Caco-2 (cell line): Measurements from ENCODE around the gene HEPACAM. TPM values are rescaled to one million over a fixed set of nuclear protein-coding genes. Genes with fewer than 3 reads are reported as not detected.

Experiments
- BruUV-seq: library from RNA; stranded (reverse); fragments of 400-500 nt; replicated peaks from 2 replicates; lab custom pipeline; 2021; lab: Mats Ljungman, UMichigan
- CTCF ChIA-PET: fragments of 300-600 bp; sonication (Branson Sonifier 250); formaldehyde crosslinking; loops from one replicate; lab custom pipeline; 2022; ENCODE audit warnings: antibody characterized with exemption; lab: Charles Lee
- POLR2A ChIA-PET: fragments of 300-600 bp; sonication (Branson Sonifier 250); formaldehyde crosslinking; loops from one replicate; lab custom pipeline; 2022; ENCODE audit warnings: antibody characterized with exemption; lab: Charles Lee
- DNase-seq, 2 experiments: peaks; one replicate each; pipeline versions ENCODE4 v3.0.0 to v3.0.0-alpha.2; 2020 to 2022
- H3K27me3 ChIP-seq: replicated peaks from 2 replicates; pipeline ENCODE4 v1.6.0; 2011; ENCODE audit warnings: low read length; ENCODE audit not compliant: control insufficient read depth, insufficient read depth
- H3K36me3 ChIP-seq: 2 replicates; pipeline ENCODE4 v1.5.1; 2011; ENCODE audit warnings: low read length; ENCODE audit not compliant: control insufficient read depth, insufficient read depth
- H3K4me1 ChIP-seq: fragments of 250-450 bp; sonication (Bioruptor Pico); 2 replicates; pipeline ENCODE4 v1.5.1; 2020; ENCODE audit warnings: mild to moderate bottlenecking
- H3K4me3 ChIP-seq: 2 replicates; pipeline ENCODE4 v1.5.1; 2011; ENCODE audit warnings: low read depth, mild to moderate bottlenecking, control low read depth, low read length
- H3K9me3 ChIP-seq: fragments of 250-450 bp; sonication (Bioruptor Pico); 2 replicates; pipeline ENCODE4 v1.5.1; 2020; ENCODE audit warnings: mild to moderate bottlenecking, moderate library complexity
- H3K27ac Mint-ChIP-seq: one replicate; pipeline ENCODE4 v1.8.0; 2022; ENCODE audit warnings: mixed read lengths; ENCODE audit not compliant: unreplicated experiment
- H3K27me3 Mint-ChIP-seq: one replicate; pipeline ENCODE4 v1.8.0; 2022; ENCODE audit warnings: mixed read lengths; ENCODE audit not compliant: insufficient read depth, unreplicated experiment
- H3K36me3 Mint-ChIP-seq: one replicate; pipeline ENCODE4 v1.8.0; 2022; ENCODE audit warnings: mild to moderate bottlenecking, mixed read lengths; ENCODE audit not compliant: insufficient read depth, unreplicated experiment
- H3K4me1 Mint-ChIP-seq: one replicate; pipeline ENCODE4 v1.8.0; 2022; ENCODE audit warnings: low read depth, mixed read lengths; ENCODE audit not compliant: unreplicated experiment
- H3K4me3 Mint-ChIP-seq: one replicate; pipeline ENCODE4 v1.8.0; 2022; ENCODE audit warnings: mild to moderate bottlenecking, moderate library complexity, mixed read lengths; ENCODE audit not compliant: unreplicated experiment
- H3K9me3 Mint-ChIP-seq: one replicate; pipeline ENCODE4 v1.8.0; 2022; ENCODE audit warnings: mixed read lengths; ENCODE audit not compliant: unreplicated experiment
- intact Hi-C: fragments of 100-400 bp; cut with micrococcal nuclease; formaldehyde crosslinking; loops from one replicate; pipeline ENCODE4 v1.10.0; 2022; ENCODE audit not compliant: unreplicated experiment
- total RNA-seq: library from RNA; stranded (reverse); gene quantifications from 2 replicates; pipeline ENCODE4 v1.2.3, GENCODE V29; 2022
- TF ChIP-seq, protein P1 (sequence below), 2 experiments: fragments of 200-600 bp in 1 of 2; IDR thresholded peaks; 1 replicate in 1 of 2; 2 replicates in 1 of 2; pipeline versions ENCODE4 v1.5.1 to v1.8.0; 2011 to 2022; ENCODE audit warnings: antibody characterized with exemption in 1 of 2, control low read depth in 1 of 2, inconsistent platforms in 1 of 2, low read depth in 1 of 2, low read length in 1 of 2, mild to moderate bottlenecking in 1 of 2, moderate library complexity in 1 of 2; ENCODE audit not compliant: insufficient read depth in 1 of 2, severe bottlenecking in 1 of 2, unreplicated experiment in 1 of 2

HEPACAM gene
- total RNA-seq, 1 experiment from 2014 or later = 0.11 TPM

DNA sequence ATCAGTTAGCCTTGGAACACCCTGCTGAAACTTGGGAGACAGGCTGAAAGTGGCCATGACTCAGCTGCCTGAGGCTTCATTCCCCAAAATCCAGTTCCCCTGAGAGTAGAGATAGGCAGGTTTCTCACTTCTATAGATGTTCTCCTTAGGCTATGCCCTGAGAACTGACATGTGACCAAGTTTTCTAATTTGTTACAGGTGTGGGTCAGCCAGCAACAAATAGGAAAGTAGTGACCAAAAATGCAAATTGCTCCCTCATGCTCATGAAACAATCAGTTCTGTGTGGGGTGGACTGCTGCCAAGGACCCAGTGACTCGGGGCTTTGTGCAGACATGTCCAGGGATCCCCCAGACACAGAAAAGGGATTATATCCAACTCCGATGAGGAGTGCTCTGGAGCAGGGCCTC is 10.9 kb upstream of the HEPACAM start:
- peaks cover 9% of the 10 kb centered on the region for H3K27me3 Mint-ChIP-seq
- CTCF ChIA-PET = no interaction called here
- DNase-seq = no peak
- H3K9me3 Mint-ChIP-seq = peaks cover 13% of the 10 kb centered on the region
- POLR2A ChIA-PET = no interaction called here
- TF ChIP-seq, protein P1, sequence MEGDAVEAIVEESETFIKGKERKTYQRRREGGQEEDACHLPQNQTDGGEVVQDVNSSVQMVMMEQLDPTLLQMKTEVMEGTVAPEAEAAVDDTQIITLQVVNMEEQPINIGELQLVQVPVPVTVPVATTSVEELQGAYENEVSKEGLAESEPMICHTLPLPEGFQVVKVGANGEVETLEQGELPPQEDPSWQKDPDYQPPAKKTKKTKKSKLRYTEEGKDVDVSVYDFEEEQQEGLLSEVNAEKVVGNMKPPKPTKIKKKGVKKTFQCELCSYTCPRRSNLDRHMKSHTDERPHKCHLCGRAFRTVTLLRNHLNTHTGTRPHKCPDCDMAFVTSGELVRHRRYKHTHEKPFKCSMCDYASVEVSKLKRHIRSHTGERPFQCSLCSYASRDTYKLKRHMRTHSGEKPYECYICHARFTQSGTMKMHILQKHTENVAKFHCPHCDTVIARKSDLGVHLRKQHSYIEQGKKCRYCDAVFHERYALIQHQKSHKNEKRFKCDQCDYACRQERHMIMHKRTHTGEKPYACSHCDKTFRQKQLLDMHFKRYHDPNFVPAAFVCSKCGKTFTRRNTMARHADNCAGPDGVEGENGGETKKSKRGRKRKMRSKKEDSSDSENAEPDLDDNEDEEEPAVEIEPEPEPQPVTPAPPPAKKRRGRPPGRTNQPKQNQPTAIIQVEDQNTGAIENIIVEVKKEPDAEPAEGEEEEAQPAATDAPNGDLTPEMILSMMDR (IDR thresholded peaks at IDR 0.05; ENCODE audit: insufficient read depth in 1 of 2, low read depth in 1 of 2, low read length in 1 of 2, severe bottlenecking in 1 of 2, unreplicated experiment in 1 of 2) = no peak
- no peaks in the 10 kb centered on the region for H3K4me1 ChIP-seq
- no peaks in the 10 kb centered on the region for H3K9me3 ChIP-seq
- intact Hi-C loops = no loop called here
- no peaks in the 10 kb centered on the region for H3K36me3 ChIP-seq
- H3K27me3 ChIP-seq = no peaks in the 10 kb centered on the region
- no peak overlapping the region for H3K4me3 ChIP-seq
- no peak overlapping the region for H3K4me3 Mint-ChIP-seq
- no TSS peak for BruUV-seq
- no peak overlapping the region for H3K27ac Mint-ChIP-seq
- H3K36me3 Mint-ChIP-seq = no peaks in the 10 kb centered on the region
- H3K4me1 Mint-ChIP-seq = no peaks in the 10 kb centered on the region

DNA sequence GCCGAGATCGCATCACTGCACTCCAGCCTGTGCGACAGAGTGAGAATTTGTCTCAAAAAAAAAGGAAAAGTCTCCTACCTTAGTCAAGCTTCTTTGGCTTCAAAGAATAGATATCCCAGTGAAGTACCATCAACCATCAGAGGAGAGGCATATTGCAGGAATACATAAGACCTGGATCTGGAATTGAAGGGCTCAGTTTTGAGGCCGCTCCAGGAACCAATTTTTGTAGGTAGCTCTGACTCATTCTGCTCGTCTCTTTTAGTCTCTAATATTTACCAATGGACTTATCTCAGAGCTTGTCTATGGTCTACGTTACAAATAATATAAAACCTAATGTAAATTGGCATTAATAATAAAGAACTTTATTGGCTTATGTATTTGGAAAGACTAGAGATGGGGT is 10.0 kb upstream of the HEPACAM start:
- H3K27ac Mint-ChIP-seq = no peak overlapping the region
- no peak overlapping the region for H3K4me3 Mint-ChIP-seq
- H3K4me3 ChIP-seq = no peak overlapping the region
- H3K4me1 ChIP-seq = no peaks in the 10 kb centered on the region
- POLR2A ChIA-PET = no interaction called here
- no TSS peak for BruUV-seq
- TF ChIP-seq, protein P1 (IDR thresholded peaks at IDR 0.05; ENCODE audit: insufficient read depth in 1 of 2, low read depth in 1 of 2, low read length in 1 of 2, severe bottlenecking in 1 of 2, unreplicated experiment in 1 of 2) = no peak
- peaks cover 13% of the 10 kb centered on the region for H3K9me3 Mint-ChIP-seq
- H3K4me1 Mint-ChIP-seq = no peaks in the 10 kb centered on the region
- intact Hi-C loops = no loop called here
- H3K27me3 Mint-ChIP-seq = peaks cover 9% of the 10 kb centered on the region
- no peaks in the 10 kb centered on the region for H3K36me3 ChIP-seq
- no peaks in the 10 kb centered on the region for H3K36me3 Mint-ChIP-seq
- H3K27me3 ChIP-seq = no peaks in the 10 kb centered on the region
- no peaks in the 10 kb centered on the region for H3K9me3 ChIP-seq
- no peak for DNase-seq
- CTCF ChIA-PET = no interaction called here

DNA sequence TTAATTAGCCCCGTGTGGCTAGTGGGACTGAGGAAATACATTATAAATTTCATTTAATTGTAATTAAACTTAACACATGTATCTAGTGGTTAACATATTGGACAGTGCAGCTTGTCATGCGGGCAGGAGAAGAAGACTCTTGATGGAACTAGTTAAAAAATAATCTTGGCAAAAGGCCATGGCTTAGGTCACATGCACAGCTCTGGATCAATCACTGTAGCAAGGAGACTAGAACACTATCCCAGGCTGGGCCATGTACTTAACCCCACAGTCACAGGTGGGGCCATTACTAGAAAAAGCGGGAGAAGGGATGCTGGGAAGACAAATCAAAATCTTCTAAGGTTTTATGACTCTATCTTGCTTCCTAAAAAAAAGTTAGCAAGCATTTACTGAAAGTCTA is 8.7 kb upstream of the HEPACAM start:
- peaks cover 9% of the 10 kb centered on the region for H3K27me3 Mint-ChIP-seq

More for the DNA sequence above, 8.7 kb upstream of the HEPACAM start:
- H3K27ac Mint-ChIP-seq = no peak overlapping the region
- H3K4me3 Mint-ChIP-seq = no peak overlapping the region
- no peaks in the 10 kb centered on the region for H3K4me1 Mint-ChIP-seq
- H3K9me3 ChIP-seq = no peaks in the 10 kb centered on the region
- TF ChIP-seq, protein P1 (IDR thresholded peaks at IDR 0.05; ENCODE audit: insufficient read depth in 1 of 2, low read depth in 1 of 2, low read length in 1 of 2, severe bottlenecking in 1 of 2, unreplicated experiment in 1 of 2) = no peak
- no peaks in the 10 kb centered on the region for H3K36me3 Mint-ChIP-seq
- intact Hi-C loops = no loop called here
- peaks cover 13% of the 10 kb centered on the region for H3K9me3 Mint-ChIP-seq
- no peak for DNase-seq
- H3K27me3 ChIP-seq = no peaks in the 10 kb centered on the region
- H3K4me3 ChIP-seq = no peak overlapping the region
- ChIA-PET CTCF (no interaction called here), POLR2A (no interaction called here)
- BruUV-seq = no TSS peak
- H3K4me1 ChIP-seq = no peaks in the 10 kb centered on the region
- no peaks in the 10 kb centered on the region for H3K36me3 ChIP-seq
